ENCODE measurements around the gene DISC1.
"Not testable (repeated sequence)": the region's sequence is repeated elsewhere in the genome, so short reads cannot be mapped to it uniquely, and the experiment has no call there.

Gene DISC1

GRCh38 chr1:231770506-231771175 lies 144.1 kb downstream of the DISC1 start:
- DNase-seq (ENCODE audit: low read depth), result no peak

GRCh38 chr1:231774719-231775335 lies 148.2 kb downstream of the DISC1 start:
- DNase-seq (ENCODE audit: low read depth), result no peak

GRCh38 chr1:231776010-231776756 lies 149.6 kb downstream of the DISC1 start:
- DNase-seq (ENCODE audit: low read depth), result peak; percentile 79

GRCh38 chr1:231776757-231777062 lies 150.1 kb downstream of the DISC1 start:
- DNase-seq (ENCODE audit: low read depth), result no peak

- DNase-seq (ENCODE audit: low read depth), result peak; percentile 23
Measured at GRCh38 chr1:231778009-231778719, 151.6 kb downstream of the DISC1 start.

GRCh38 chr1:231779081-231779480 lies 152.5 kb downstream of the DISC1 start:
- no peak for DNase-seq (ENCODE audit: low read depth)

- no peak for DNase-seq (ENCODE audit: low read depth)
Measured at GRCh38 chr1:231781892-231782291, 155.3 kb downstream of the DISC1 start.

GRCh38 chr1:231785073-231785472 lies 158.5 kb downstream of the DISC1 start:
- not testable (repeated sequence) for DNase-seq (ENCODE audit: low read depth)

GRCh38 chr1:231786126-231786525 lies 159.5 kb downstream of the DISC1 start:
- no peak for DNase-seq (ENCODE audit: low read depth)

GRCh38 chr1:231792634-231793033 lies 166.0 kb downstream of the DISC1 start:
- no peak for DNase-seq (ENCODE audit: low read depth)

- no peak for DNase-seq (ENCODE audit: low read depth)
Measured at GRCh38 chr1:231793893-231794292, 167.3 kb downstream of the DISC1 start.

GRCh38 chr1:231796141-231796540 lies 169.6 kb downstream of the DISC1 start:
- no peak for DNase-seq (ENCODE audit: low read depth)

- DNase-seq (ENCODE audit: low read depth), result no peak
Measured at GRCh38 chr1:231799363-231799986, 172.9 kb downstream of the DISC1 start.

GRCh38 chr1:231800108-231800507 lies 173.5 kb downstream of the DISC1 start:
- DNase-seq (ENCODE audit: low read depth), result no peak

GRCh38 chr1:231801042-231801585 lies 174.5 kb downstream of the DISC1 start:
- DNase-seq (ENCODE audit: low read depth), result no peak

GRCh38 chr1:231803353-231803752 lies 176.8 kb downstream of the DISC1 start:
- peak; percentile 60 for DNase-seq (ENCODE audit: low read depth)

- DNase-seq (ENCODE audit: low read depth), result no peak
Measured at GRCh38 chr1:231806623-231807495, 180.3 kb downstream of the DISC1 start.

GRCh38 chr1:231807541-231807940 lies 181.0 kb downstream of the DISC1 start:
- DNase-seq (ENCODE audit: low read depth), result no peak

- no peak for DNase-seq (ENCODE audit: low read depth)
Measured at GRCh38 chr1:231808116-231808515, 181.5 kb downstream of the DISC1 start.

GRCh38 chr1:231808990-231809389 lies 182.4 kb downstream of the DISC1 start:
- DNase-seq (ENCODE audit: low read depth), result peak; percentile 91

GRCh38 chr1:231810415-231810814 lies 183.8 kb downstream of the DISC1 start:
- no peak for DNase-seq (ENCODE audit: low read depth)

All from GM04504 (cell line).